HCT116 (cell line): Measurements from ENCODE around the gene C4orf50. TPM values are rescaled to one million over a fixed set of nuclear protein-coding genes. Genes with fewer than 3 reads are reported as not detected.

ENCODE experiments used
- ATAC-seq: fragments of 200-7000 bp; cut with Tn5 transposase; 2 replicates; pipeline ENCODE4 v1.9.1; 2020; ENCODE audit warnings: mild to moderate bottlenecking, moderate library complexity
- BruUV-seq: library from RNA; stranded (reverse); fragments of 400-500 nt; replicated peaks from 2 replicates; lab custom pipeline; 2021; lab: Mats Ljungman, UMichigan
- CTCF ChIA-PET: fragments of 300-600 bp; sonication (Branson Sonifier 250); formaldehyde crosslinking; loops from one replicate; lab custom pipeline; 2021; ENCODE audit warnings: antibody characterized with exemption; lab: Charles Lee
- POLR2A ChIA-PET: fragments of 300-600, 350-600 bp; sonication (Branson Sonifier 250); formaldehyde crosslinking; loops from one replicate; lab custom pipeline; 2021; ENCODE audit warnings: antibody characterized with exemption; lab: Charles Lee
- RAD21 ChIA-PET, 2 experiments: fragments of 300-600 bp; sonication (Branson Sonifier 250); formaldehyde crosslinking; loops; one replicate each; lab custom pipeline; 2023; ENCODE audit warnings: low total read pairs in 2 of 2; ENCODE audit not compliant: uncharacterized antibody in 2 of 2, unreplicated experiment in 2 of 2, low non-redundant PET in 1 of 2; lab: Charles Lee
- DNase-seq: peaks from one replicate; pipeline ENCODE4 v3.0.0-alpha.2; 2010; ENCODE audit warnings: low read depth, low spot score
- H2AFZ ChIP-seq: fragments of 200-600 bp; shearing (Covaris generic), sonication (generic); 2 replicates; pipeline ENCODE4 v1.6.1; 2017; ENCODE audit warnings: low read depth, mixed run types, mixed read lengths, antibody characterized with exemption, low read length; ENCODE audit not compliant: poor library complexity, severe bottlenecking
- H3K27ac ChIP-seq: 2 replicates; pipeline ENCODE4 v1.5.1; 2012; ENCODE audit warnings: low read depth, low read length
- H3K27me3 ChIP-seq: fragments of 200-600 bp; sonication (generic); 2 replicates; pipeline ENCODE4 v1.6.1; 2016; ENCODE audit warnings: mixed run types, low read length, mixed read lengths; ENCODE audit not compliant: insufficient read depth
- H3K36me3 ChIP-seq, 2 experiments: fragments of 200-500 bp in 1 of 2; fragments of 200-600 bp in 1 of 2; sonication (Bioruptor generic) in 1 of 2; sonication (generic) in 1 of 2; 2 replicates each; pipeline versions ENCODE4 v1.5.1 to v1.6.1; 2014 to 2016; ENCODE audit warnings: low read length in 2 of 2, inconsistent platforms in 1 of 2, mixed read lengths in 1 of 2, mixed run types in 1 of 2; ENCODE audit not compliant: insufficient read depth in 2 of 2, control insufficient read depth in 1 of 2
- H3K4me1 ChIP-seq, 2 experiments: fragments of 200-600 bp in 1 of 2; sonication (generic) in 1 of 2; 2 replicates each; pipeline versions ENCODE4 v1.5.1 to v1.6.1; 2012 to 2017; ENCODE audit warnings: low read length in 2 of 2, inconsistent platforms in 1 of 2, mild to moderate bottlenecking in 1 of 2, mixed read lengths in 1 of 2, mixed run types in 1 of 2, moderate library complexity in 1 of 2; ENCODE audit not compliant: insufficient read depth in 2 of 2, control insufficient read depth in 1 of 2
- H3K4me2 ChIP-seq: fragments of 200-600 bp; sonication (generic); 2 replicates; pipeline ENCODE4 v1.6.1; 2017; ENCODE audit warnings: mixed run types, low read length, mixed read lengths
- H3K4me3 ChIP-seq, 2 experiments: fragments of 200-600 bp in 1 of 2; sonication (generic) in 1 of 2; replicated peaks in 1 of 2; 2 replicates each; pipeline ENCODE4 v1.5.1; 2011 to 2016; ENCODE audit warnings: low read length in 2 of 2, control low read depth in 1 of 2, low read depth in 1 of 2, mild to moderate bottlenecking in 1 of 2, mixed read lengths in 1 of 2, mixed run types in 1 of 2
- H3K79me2 ChIP-seq: fragments of 200-600 bp; sonication (generic); 2 replicates; pipeline ENCODE4 v1.6.1; 2017; ENCODE audit warnings: mild to moderate bottlenecking, mixed run types, low read length, moderate library complexity, mixed read lengths; ENCODE audit not compliant: insufficient read depth
- H3K9ac ChIP-seq: fragments of 200-600 bp; sonication (generic); 2 replicates; pipeline ENCODE4 v1.6.1; 2016; ENCODE audit warnings: low read length, mixed read lengths
- H3K9me2 ChIP-seq: fragments of 200-600 bp; sonication (generic), shearing (Covaris generic); 2 replicates; pipeline ENCODE4 v1.6.1; 2017; ENCODE audit warnings: mixed run types, mild to moderate bottlenecking, moderate library complexity; ENCODE audit not compliant: insufficient read depth
- H3K9me3 ChIP-seq, 2 experiments: fragments of 200-500 bp in 1 of 2; fragments of 200-600 bp in 1 of 2; sonication (Bioruptor generic) in 1 of 2; sonication (generic) in 1 of 2; 2 replicates each; pipeline ENCODE4 v1.6.1; 2014 to 2017; ENCODE audit warnings: low read length in 2 of 2, mixed read lengths in 2 of 2, inconsistent platforms in 1 of 2, low read depth in 1 of 2, mild to moderate bottlenecking in 1 of 2, mixed run types in 1 of 2, moderate library complexity in 1 of 2; ENCODE audit not compliant: control insufficient read depth in 1 of 2, insufficient read depth in 1 of 2
- H4K20me1 ChIP-seq: fragments of 200-600 bp; sonication (generic), shearing (Covaris generic); 2 replicates; pipeline ENCODE4 v1.6.1; 2017; ENCODE audit warnings: mixed run types, mild to moderate bottlenecking, moderate library complexity; ENCODE audit not compliant: insufficient read depth
- ATF3 ChIP-seq: IDR thresholded peaks from 2 replicates; pipeline ENCODE4 v1.6.1; 2012
- CBX3 ChIP-seq: IDR thresholded peaks from 2 replicates; pipeline ENCODE4 v1.6.1; 2012; ENCODE audit warnings: low read depth
- CTCF ChIP-seq, 3 experiments: fragments of 200-600 bp in 1 of 3; sonication (generic) in 1 of 3; IDR thresholded peaks in 2 of 3; conservative IDR thresholded peaks in 1 of 3; 2 replicates each; pipeline ENCODE4 v1.5.1; 2012 to 2017; ENCODE audit warnings: low read depth in 2 of 3, low read length in 2 of 3, antibody characterized with exemption in 1 of 3, borderline replicate concordance in 1 of 3, control low read depth in 1 of 3, mild to moderate bottlenecking in 1 of 3, mixed read lengths in 1 of 3, mixed run types in 1 of 3, moderate library complexity in 1 of 3; ENCODE audit not compliant: insufficient read depth in 1 of 3
- EGR1 ChIP-seq: IDR thresholded peaks from 2 replicates; pipeline ENCODE4 v1.6.1; 2012; ENCODE audit warnings: low read depth
- ELF1 ChIP-seq: IDR thresholded peaks from 2 replicates; pipeline ENCODE4 v1.6.1; 2012; ENCODE audit warnings: low read depth, borderline replicate concordance
- EZH2phosphoT487 ChIP-seq: fragments of 200-600 bp; IDR thresholded peaks from 2 replicates; pipeline ENCODE4 v1.6.1; 2018; ENCODE audit warnings: antibody characterized with exemption, borderline replicate concordance
- POLR2A ChIP-seq: IDR thresholded peaks from 2 replicates; pipeline ENCODE4 v1.7.0; 2011; ENCODE audit warnings: borderline replicate concordance; ENCODE audit not compliant: insufficient read depth, insufficient read length; ENCODE audit errors: extremely low read depth
- POLR2AphosphoS5 ChIP-seq: IDR thresholded peaks from 2 replicates; pipeline ENCODE4 v1.6.1; 2011; ENCODE audit warnings: mild to moderate bottlenecking, low read depth, low read length, moderate library complexity
- SIN3A ChIP-seq: IDR thresholded peaks from 2 replicates; pipeline ENCODE4 v1.6.1; 2012; ENCODE audit warnings: low read depth
- YY1 ChIP-seq: IDR thresholded peaks from 2 replicates; pipeline ENCODE4 v1.6.1; 2011; ENCODE audit warnings: low read length, low read depth, moderate library complexity, mild to moderate bottlenecking; ENCODE audit not compliant: insufficient replicate concordance; ENCODE audit errors: extremely low read depth
- ZFX ChIP-seq: fragments of 450-650 bp; IDR thresholded peaks from 2 replicates; pipeline ENCODE4 v1.6.1; 2017
- intact Hi-C: fragments of 100-400 bp; cut with micrococcal nuclease; formaldehyde crosslinking; loops from 2 replicates; pipeline ENCODE4 v1.10.0; 2022
- total RNA-seq: library from RNA; stranded (reverse); gene quantifications from one replicate; pipeline ENCODE4 v1.2.1, GENCODE V29; 2021; ENCODE audit not compliant: unreplicated experiment
- TF ChIP-seq, protein P1 (sequence below): IDR thresholded peaks from 2 replicates; pipeline ENCODE4 v1.6.1; 2012; ENCODE audit warnings: low read depth

C4orf50 gene
- total RNA-seq, 1 experiment from 2014 or later: not detected

GRCh38 chr4:5965225-5965624, 53.0 kb downstream of the C4orf50 start:
- no peak for TF ChIP-seq ZFX
- TF ChIP-seq, protein P1, sequence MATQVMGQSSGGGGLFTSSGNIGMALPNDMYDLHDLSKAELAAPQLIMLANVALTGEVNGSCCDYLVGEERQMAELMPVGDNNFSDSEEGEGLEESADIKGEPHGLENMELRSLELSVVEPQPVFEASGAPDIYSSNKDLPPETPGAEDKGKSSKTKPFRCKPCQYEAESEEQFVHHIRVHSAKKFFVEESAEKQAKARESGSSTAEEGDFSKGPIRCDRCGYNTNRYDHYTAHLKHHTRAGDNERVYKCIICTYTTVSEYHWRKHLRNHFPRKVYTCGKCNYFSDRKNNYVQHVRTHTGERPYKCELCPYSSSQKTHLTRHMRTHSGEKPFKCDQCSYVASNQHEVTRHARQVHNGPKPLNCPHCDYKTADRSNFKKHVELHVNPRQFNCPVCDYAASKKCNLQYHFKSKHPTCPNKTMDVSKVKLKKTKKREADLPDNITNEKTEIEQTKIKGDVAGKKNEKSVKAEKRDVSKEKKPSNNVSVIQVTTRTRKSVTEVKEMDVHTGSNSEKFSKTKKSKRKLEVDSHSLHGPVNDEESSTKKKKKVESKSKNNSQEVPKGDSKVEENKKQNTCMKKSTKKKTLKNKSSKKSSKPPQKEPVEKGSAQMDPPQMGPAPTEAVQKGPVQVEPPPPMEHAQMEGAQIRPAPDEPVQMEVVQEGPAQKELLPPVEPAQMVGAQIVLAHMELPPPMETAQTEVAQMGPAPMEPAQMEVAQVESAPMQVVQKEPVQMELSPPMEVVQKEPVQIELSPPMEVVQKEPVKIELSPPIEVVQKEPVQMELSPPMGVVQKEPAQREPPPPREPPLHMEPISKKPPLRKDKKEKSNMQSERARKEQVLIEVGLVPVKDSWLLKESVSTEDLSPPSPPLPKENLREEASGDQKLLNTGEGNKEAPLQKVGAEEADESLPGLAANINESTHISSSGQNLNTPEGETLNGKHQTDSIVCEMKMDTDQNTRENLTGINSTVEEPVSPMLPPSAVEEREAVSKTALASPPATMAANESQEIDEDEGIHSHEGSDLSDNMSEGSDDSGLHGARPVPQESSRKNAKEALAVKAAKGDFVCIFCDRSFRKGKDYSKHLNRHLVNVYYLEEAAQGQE: no peak
- no peak for TF ChIP-seq POLR2AphosphoS5
- no peak for TF ChIP-seq ATF3
- TF ChIP-seq SIN3A: no peak
- TF ChIP-seq EZH2phosphoT487: no peak
- ChIA-PET CTCF (no interaction called here), RAD21 (no interaction called here), POLR2A (no interaction called here)
- Histone ChIP-seq H3K9ac (no peak overlapping the region), H3K9me3 (no peaks in the 10 kb centered on the region), H3K4me2 (no peak overlapping the region), H3K27me3 (0 out of 2 replicates have a peak, but pooled peaks cover 4% of the 10 kb centered on the region), H3K36me3 (no peaks in the 10 kb centered on the region), H3K4me3 (no peak overlapping the region), H4K20me1 (no peaks in the 10 kb centered on the region), H2AFZ (no peak overlapping the region), H3K79me2 (no peaks in the 10 kb centered on the region), H3K27ac (no peak overlapping the region), H3K9me2 (no peaks in the 10 kb centered on the region), H3K4me1 (no peaks in the 10 kb centered on the region)
- ATAC-seq (no peak), DNase-seq (no peak)
- BruUV-seq: no TSS peak
- intact Hi-C loops: no loop called here

DNA sequence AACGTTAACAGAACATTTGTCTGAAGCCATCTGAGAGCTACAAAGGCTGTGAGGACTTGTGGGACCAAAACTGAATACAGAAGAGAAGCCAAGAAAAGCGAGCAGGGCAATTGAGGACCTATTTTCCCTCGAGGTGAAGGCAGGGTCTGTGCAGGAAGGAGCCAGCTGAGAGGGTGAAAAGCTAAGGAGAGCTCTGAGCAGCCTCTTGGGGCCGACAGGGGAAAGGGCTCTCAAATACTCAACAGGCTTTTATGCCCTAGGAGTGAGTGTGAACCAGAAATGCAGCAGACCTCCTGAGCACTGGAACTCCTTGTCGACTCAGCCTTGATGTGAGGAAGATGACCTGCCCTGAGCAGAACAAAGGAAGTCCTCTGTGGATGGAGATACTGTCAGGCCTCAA, 54.2 kb downstream of the C4orf50 start:
- H3K4me1 ChIP-seq: no peaks in the 10 kb centered on the region
- no peak overlapping the region for H3K27ac ChIP-seq
- RAD21 ChIA-PET: no interaction called here
- ATAC-seq (no peak; the same call in 1 of the 2 replicates), DNase-seq (no peak)
- intact Hi-C loops: no loop called here
- no peak for TF ChIP-seq EZH2phosphoT487
- no peak for TF ChIP-seq CBX3
- no peak for TF ChIP-seq YY1
- TF ChIP-seq POLR2A: no peak
- TF ChIP-seq EGR1: no peak
- no peak for TF ChIP-seq ELF1
- TF ChIP-seq CTCF (IDR thresholded peaks at IDR 0.05 in 2 of 3, conservative IDR thresholded peaks at IDR 0.05 in 1 of 3; ENCODE audit: borderline replicate concordance in 1 of 3, insufficient read depth in 1 of 3, low read depth in 2 of 3, low read length in 2 of 3): no peak
- no peak for TF ChIP-seq SIN3A
- no peaks in the 10 kb centered on the region for H4K20me1 ChIP-seq
- BruUV-seq: no TSS peak
- no peak overlapping the region for H2AFZ ChIP-seq
- H3K9me2 ChIP-seq: no peaks in the 10 kb centered on the region
- no peak overlapping the region for H3K9ac ChIP-seq
- CTCF ChIA-PET: interaction anchor here (1.4 to 1.6 kb wide), 2 partner anchors 16 to 142 kb away, joined by 4 to 5 read pairs; no protein-coding TSS in a partner anchor
- POLR2A ChIA-PET: no interaction called here
- H3K4me3 ChIP-seq: no peak overlapping the region
- H3K36me3 ChIP-seq: no peaks in the 10 kb centered on the region
- no peaks in the 10 kb centered on the region for H3K9me3 ChIP-seq
- no peaks in the 10 kb centered on the region for H3K79me2 ChIP-seq
- H3K4me2 ChIP-seq: no peak overlapping the region
- H3K27me3 ChIP-seq: peaks cover 4% of the 10 kb centered on the region; the same call in 1 of the 2 replicates
